ENCODE measurements around the gene CC2D2B.

Gene CC2D2B

DNA sequence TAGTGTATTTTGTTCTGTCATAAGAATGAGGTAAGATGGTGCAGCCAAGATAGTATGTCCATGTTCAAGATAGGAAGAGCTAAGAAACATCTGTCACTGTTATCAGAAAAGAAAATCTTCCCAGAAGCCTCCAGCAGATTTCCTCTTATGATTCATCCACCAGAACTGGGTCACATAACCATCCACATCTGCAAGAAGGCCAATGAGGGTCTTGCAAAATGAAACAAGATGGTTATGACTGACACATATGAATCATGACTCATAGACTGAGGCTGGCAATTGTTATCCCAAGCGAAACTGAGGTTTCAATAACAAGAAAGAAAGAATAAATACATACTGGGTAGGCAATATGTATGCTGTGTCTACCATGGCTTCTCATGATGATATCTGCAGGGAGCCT lies 165.9 kb downstream of the CC2D2B start:
- no peak for DNase-seq (ENCODE audit: insufficient read length, low spot score)
- peak; percentile 52 for FAIRE-seq

DNA sequence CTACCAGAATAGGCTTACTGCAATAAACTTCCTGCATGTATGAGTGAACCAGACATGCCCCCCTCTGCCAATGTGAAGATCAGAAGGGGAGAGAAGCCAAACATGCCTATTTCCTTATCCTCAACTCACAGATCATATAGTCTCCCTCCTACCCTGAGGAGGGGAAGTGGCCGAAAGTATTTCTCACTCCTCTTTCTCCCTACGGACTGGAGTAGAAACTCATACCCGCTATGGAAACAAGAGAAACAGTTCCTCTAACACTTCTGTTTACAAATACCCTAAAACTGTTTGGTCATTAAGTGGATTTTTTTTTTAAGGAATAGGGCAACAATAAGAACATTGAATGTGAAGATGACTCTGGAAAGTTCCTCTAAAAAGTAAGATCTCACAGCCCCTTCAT lies 167.0 kb downstream of the CC2D2B start:
- TF ChIP-seq POLR2AphosphoS5 (IDR thresholded peaks at IDR 0.05; ENCODE audit: low read depth, low read length) (no peak), SPI1 (IDR thresholded peaks at IDR 0.05; ENCODE audit: low read depth, low read length) (no peak), TAF1 (IDR thresholded peaks at IDR 0.05; ENCODE audit: low read depth, low read length) (no peak), PAX5 (IDR thresholded peaks at IDR 0.05; ENCODE audit: insufficient read depth, low read length, severe bottlenecking) (no peak)
- DNase-seq (ENCODE audit: insufficient read length, low spot score) (no peak), FAIRE-seq (no peak)

More for the DNA sequence above, 165.9 kb downstream of the CC2D2B start:
- TF ChIP-seq TAF1 (IDR thresholded peaks at IDR 0.05; ENCODE audit: low read depth, low read length) (no peak), PAX5 (IDR thresholded peaks at IDR 0.05; ENCODE audit: insufficient read depth, low read length, severe bottlenecking) (no peak), SPI1 (IDR thresholded peaks at IDR 0.05; ENCODE audit: low read depth, low read length) (no peak), POU2F2 (IDR thresholded peaks at IDR 0.05; ENCODE audit: low read depth, low read length) (no peak), POLR2A (IDR thresholded peaks at IDR 0.05; ENCODE audit: low read depth, low read length) (no peak), POLR2AphosphoS5 (IDR thresholded peaks at IDR 0.05; ENCODE audit: low read depth, low read length) (no peak)

- TF ChIP-seq TAF1 (IDR thresholded peaks at IDR 0.05; ENCODE audit: low read depth, low read length), result no peak
- no peak for TF ChIP-seq PAX5 (IDR thresholded peaks at IDR 0.05; ENCODE audit: insufficient read depth, low read length, severe bottlenecking)
- TF ChIP-seq POU2F2 (IDR thresholded peaks at IDR 0.05; ENCODE audit: low read depth, low read length), result no peak
- no peak for TF ChIP-seq POLR2AphosphoS5 (IDR thresholded peaks at IDR 0.05; ENCODE audit: low read depth, low read length)
- no peak for TF ChIP-seq POLR2A (IDR thresholded peaks at IDR 0.05; ENCODE audit: low read depth, low read length)
- TF ChIP-seq SPI1 (IDR thresholded peaks at IDR 0.05; ENCODE audit: low read depth, low read length), result no peak
- no peak for DNase-seq (ENCODE audit: insufficient read length, low spot score)
- peak; percentile 43 for FAIRE-seq
Measured at GRCh38 chr10:96075977-96076376, 168.2 kb downstream of the CC2D2B start.

GRCh38 chr10:96077156-96077555 lies 169.4 kb downstream of the CC2D2B start:
- no peak for DNase-seq (ENCODE audit: insufficient read length, low spot score)
- TF ChIP-seq PAX5 (IDR thresholded peaks at IDR 0.05; ENCODE audit: insufficient read depth, low read length, severe bottlenecking) (no peak), POU2F2 (IDR thresholded peaks at IDR 0.05; ENCODE audit: low read depth, low read length) (no peak), SPI1 (IDR thresholded peaks at IDR 0.05; ENCODE audit: low read depth, low read length) (no peak), POLR2AphosphoS5 (IDR thresholded peaks at IDR 0.05; ENCODE audit: low read depth, low read length) (no peak), POLR2A (IDR thresholded peaks at IDR 0.05; ENCODE audit: low read depth, low read length) (no peak), TAF1 (IDR thresholded peaks at IDR 0.05; ENCODE audit: low read depth, low read length) (no peak)
- FAIRE-seq, result peak; percentile 28

GRCh38 chr10:96082153-96082552 lies 174.4 kb downstream of the CC2D2B start:
- DNase-seq (ENCODE audit: insufficient read length, low spot score), result no peak
- TF ChIP-seq TAF1 (IDR thresholded peaks at IDR 0.05; ENCODE audit: low read depth, low read length) (no peak), POLR2A (IDR thresholded peaks at IDR 0.05; ENCODE audit: low read depth, low read length) (no peak), POLR2AphosphoS5 (IDR thresholded peaks at IDR 0.05; ENCODE audit: low read depth, low read length) (no peak), SPI1 (IDR thresholded peaks at IDR 0.05; ENCODE audit: low read depth, low read length) (no peak), PAX5 (IDR thresholded peaks at IDR 0.05; ENCODE audit: insufficient read depth, low read length, severe bottlenecking) (no peak), POU2F2 (IDR thresholded peaks at IDR 0.05; ENCODE audit: low read depth, low read length) (no peak)
- FAIRE-seq, result peak; percentile 82
